Measurements from ENCODE around the gene ZYG11B.
"Not testable (repeated sequence)": the region's sequence is repeated elsewhere in the genome, so short reads cannot be mapped to it uniquely, and the experiment has no call there.

ZYG11B gene

GRCh38 chr1:52756020-52756419 lies 29.8 kb downstream of the ZYG11B start:
- DNase-seq (ENCODE audit: low read depth in 2 of 2): no peak

GRCh38 chr1:52759908-52760307 lies 33.7 kb downstream of the ZYG11B start:
- DNase-seq (ENCODE audit: low read depth in 2 of 2): no peak

GRCh38 chr1:52767596-52768280 lies 41.5 kb downstream of the ZYG11B start:
- no peak for DNase-seq (ENCODE audit: low read depth in 2 of 2)

GRCh38 chr1:52769346-52770033 lies 43.2 kb downstream of the ZYG11B start:
- DNase-seq (ENCODE audit: low read depth in 2 of 2): no peak

- no peak for DNase-seq (ENCODE audit: low read depth in 2 of 2)
Observed at GRCh38 chr1:52771384-52771783, 45.1 kb downstream of the ZYG11B start.

GRCh38 chr1:52786148-52786547 lies 59.9 kb downstream of the ZYG11B start:
- no peak for DNase-seq (ENCODE audit: low read depth in 2 of 2)

- DNase-seq (ENCODE audit: low read depth in 2 of 2): not testable (repeated sequence)
Observed at GRCh38 chr1:52790429-52790828, 64.2 kb downstream of the ZYG11B start.

- no peak for DNase-seq (ENCODE audit: low read depth in 2 of 2)
Observed at GRCh38 chr1:52792036-52792435, 65.8 kb downstream of the ZYG11B start.

GRCh38 chr1:52793717-52794116 lies 67.5 kb downstream of the ZYG11B start:
- not testable (repeated sequence) for DNase-seq (ENCODE audit: low read depth in 2 of 2)

- DNase-seq (ENCODE audit: low read depth in 2 of 2): no peak
Observed at GRCh38 chr1:52795464-52795863, 69.2 kb downstream of the ZYG11B start.

- DNase-seq (ENCODE audit: low read depth in 2 of 2): no peak
Observed at GRCh38 chr1:52798331-52798730, 72.1 kb downstream of the ZYG11B start.

- no peak for DNase-seq (ENCODE audit: low read depth in 2 of 2)
Observed at GRCh38 chr1:52801011-52801410, 74.8 kb downstream of the ZYG11B start.

- not testable (repeated sequence) for DNase-seq (ENCODE audit: low read depth in 2 of 2)
Observed at GRCh38 chr1:52804083-52804482, 77.8 kb downstream of the ZYG11B start.

GRCh38 chr1:52814465-52814864 lies 88.2 kb downstream of the ZYG11B start:
- DNase-seq (ENCODE audit: low read depth in 2 of 2): no peak

- not testable (repeated sequence) for DNase-seq (ENCODE audit: low read depth in 2 of 2)
Observed at GRCh38 chr1:52820830-52821229, 94.6 kb downstream of the ZYG11B start.

GRCh38 chr1:52825868-52826267 lies 99.6 kb downstream of the ZYG11B start:
- no peak for DNase-seq (ENCODE audit: low read depth in 2 of 2)

- DNase-seq (ENCODE audit: low read depth in 2 of 2): no peak
Observed at GRCh38 chr1:52834798-52835197, 108.5 kb downstream of the ZYG11B start.

GRCh38 chr1:52836035-52836434 lies 109.8 kb downstream of the ZYG11B start:
- no peak for DNase-seq (ENCODE audit: low read depth in 2 of 2)

- DNase-seq (ENCODE audit: low read depth in 2 of 2): not testable (repeated sequence)
Observed at GRCh38 chr1:52839175-52839574, 112.9 kb downstream of the ZYG11B start.

GRCh38 chr1:52842643-52843310 lies 116.5 kb downstream of the ZYG11B start, which contains the start of gene ZYG11A:
ZYG11A (plus strand) TSS chr1:52842760; CDS start chr1:52842884, 124 bp downstream.
- peak; percentile 33 to 38 for DNase-seq (ENCODE audit: low read depth in 2 of 2)

- DNase-seq (ENCODE audit: low read depth in 2 of 2): not testable (repeated sequence)
Observed at GRCh38 chr1:52845119-52845518, 118.9 kb downstream of the ZYG11B start.

GRCh38 chr1:52848423-52848822 lies 122.2 kb downstream of the ZYG11B start:
- DNase-seq (ENCODE audit: low read depth in 2 of 2): no peak

GRCh38 chr1:52850951-52851350 lies 124.7 kb downstream of the ZYG11B start:
- DNase-seq (ENCODE audit: low read depth in 2 of 2): no peak
